K562 (cell line): ENCODE data around the gene DSP. TPM values are rescaled to one million over a fixed set of nuclear protein-coding genes. Genes with fewer than 3 reads are reported as not detected.

Experiments
- ATAC-seq: fragments of 200-7000 bp; cut with Tn5 transposase; 3 replicates; pipeline ENCODE4 v1.9.1; 2020; ENCODE audit warnings: moderate library complexity
- BruUV-seq: library from RNA; stranded (reverse); fragments of 400-500 nt; replicated peaks from 2 replicates; lab custom pipeline; 2021; lab: Mats Ljungman, UMichigan
- CTCF ChIA-PET: fragments of 300-600 bp; formaldehyde crosslinking; extraction: SDS; loops from one replicate; lab custom pipeline; 2021; ENCODE audit warnings: low intra/inter-chr PET ratio; lab: Yijun Ruan, JAX
- POLR2A ChIA-PET: fragments of 300-600, 350-650 bp; sonication (Branson Sonifier 250); formaldehyde crosslinking; extraction: SDS; loops from one replicate; lab custom pipeline; 2021; ENCODE audit warnings: antibody characterized with exemption, inconsistent platforms; lab: Yijun Ruan, JAX
- DNase-seq, 4 experiments: peaks; one replicate each; pipeline versions ENCODE4 v3.0.0 to v3.0.0-alpha.2; 2011 to 2018; ENCODE audit warnings: low spot score in 3 of 4, mixed read lengths in 3 of 4; ENCODE audit errors: extremely low read depth in 1 of 4
- FAIRE-seq: peaks from 2 replicates; lab custom pipeline; 2011; peaks lifted over from hg19 to GRCh38; lab: Jason Lieb, UNC
- H2AFZ ChIP-seq: 2 replicates; pipeline ENCODE4 v1.6.0; 2011; ENCODE audit warnings: low read depth, low read length, control low read depth, inconsistent platforms
- H3K27ac ChIP-seq: fragments of 200-600 bp; 3 replicates; pipeline ENCODE4 v1.8.0; 2011; ENCODE audit warnings: low read depth, mild to moderate bottlenecking, control low read depth, inconsistent platforms, low read length, moderate library complexity, mixed read lengths; ENCODE audit errors: extremely low read depth
- H3K27me3 ChIP-seq, 2 experiments: fragments of 300-600 bp in 1 of 2; 2 replicates in 1 of 2; 3 replicates in 1 of 2; pipeline versions ENCODE4 v1.6.0 to v1.8.0; 2011; ENCODE audit warnings: inconsistent platforms in 2 of 2, low read length in 2 of 2, mild to moderate bottlenecking in 1 of 2, mixed read lengths in 1 of 2, moderate library complexity in 1 of 2; ENCODE audit not compliant: control insufficient read depth in 2 of 2, insufficient read depth in 2 of 2
- H3K36me3 ChIP-seq: fragments of 300-600 bp; 3 replicates; pipeline ENCODE4 v1.8.0; 2011; ENCODE audit warnings: mild to moderate bottlenecking, low read length, inconsistent platforms; ENCODE audit not compliant: control insufficient read depth, insufficient read depth
- H3K4me1 ChIP-seq, 2 experiments: fragments of 200-600 bp in 1 of 2; replicated peaks in 1 of 2; 2 replicates in 1 of 2; 3 replicates in 1 of 2; pipeline versions ENCODE4 v1.5.1 to v1.8.0; 2011; ENCODE audit warnings: inconsistent platforms in 2 of 2, low read length in 2 of 2, mild to moderate bottlenecking in 1 of 2, mixed read lengths in 1 of 2, moderate library complexity in 1 of 2; ENCODE audit not compliant: control insufficient read depth in 2 of 2, insufficient read depth in 2 of 2
- H3K4me2 ChIP-seq: 2 replicates; pipeline ENCODE4 v1.6.1; 2011; ENCODE audit warnings: low read length, control low read depth, inconsistent platforms, mixed read lengths; ENCODE audit not compliant: insufficient read depth
- H3K4me3 ChIP-seq: fragments of 200-600 bp; sonication (generic), shearing (Covaris generic); 2 replicates; pipeline ENCODE4 v1.5.1; 2016; ENCODE audit warnings: control low read depth, inconsistent platforms
- H3K79me2 ChIP-seq: fragments of 200-600 bp; 3 replicates; pipeline ENCODE4 v1.8.0; 2011; ENCODE audit warnings: low read length, inconsistent platforms; ENCODE audit not compliant: control insufficient read depth, insufficient read depth
- H3K9ac ChIP-seq, 2 experiments: 2 replicates each; pipeline versions ENCODE4 v1.6.0 to v1.6.1; 2011; ENCODE audit warnings: low read depth in 2 of 2, low read length in 2 of 2, control low read depth in 1 of 2, inconsistent platforms in 1 of 2, mild to moderate bottlenecking in 1 of 2, mixed read lengths in 1 of 2; ENCODE audit not compliant: insufficient read depth in 1 of 2
- H3K9me1 ChIP-seq: one replicate; pipeline ENCODE4 v1.6.0; 2011; ENCODE audit warnings: inconsistent platforms, mild to moderate bottlenecking, low read length, moderate library complexity; ENCODE audit not compliant: control insufficient read depth, insufficient read depth
- H3K9me3 ChIP-seq: replicated peaks from 2 replicates; pipeline ENCODE4 v1.5.1; 2011; ENCODE audit warnings: low read depth, low read length, inconsistent platforms; ENCODE audit not compliant: control insufficient read depth, insufficient read depth
- H4K20me1 ChIP-seq: replicated peaks from 2 replicates; pipeline ENCODE4 v1.6.1; 2011; ENCODE audit warnings: low read length, inconsistent platforms, mixed read lengths; ENCODE audit not compliant: control insufficient read depth, insufficient read depth
- CEBPG ChIP-seq, 3 experiments: fragments of 200-800 bp in 1 of 3; sonication (Bioruptor generic) in 1 of 3; sonication (generic) in 1 of 3; formaldehyde crosslinking in 1 of 3; IDR thresholded peaks in 2 of 3; conservative IDR thresholded peaks in 1 of 3; 2 replicates each; pipeline versions ENCODE4 v1.6.1 to v1.8.0; 2016 to 2022; ENCODE audit warnings: missing compliant biosample characterization in 2 of 3, missing genetic modification characterization in 2 of 3, mild to moderate bottlenecking in 1 of 3, missing genetic modification reagents in 1 of 3
- HMBOX1 ChIP-seq: sonication (generic); IDR thresholded peaks from 2 replicates; pipeline ENCODE4 v1.6.1; 2016
- SMARCE1 ChIP-seq: fragments of 450-650 bp; IDR thresholded peaks from 2 replicates; pipeline ENCODE4 v1.7.1; 2016; ENCODE audit warnings: mild to moderate bottlenecking
- WGBS: fragments of 100-300 bp; shearing (Covaris generic); methylation state at CpG from one replicate; pipeline ENCODE4 v1.1.6; 2016; ENCODE audit warnings: low coverage, mixed read lengths; ENCODE audit not compliant: insufficient coverage; ENCODE audit errors: missing lambda C conversion rate; 5-methylcytosine and 5-hydroxymethylcytosine counted together
- in situ Hi-C: fragments of 300-500 bp; cut with MboI; formaldehyde crosslinking; loops from 4 replicates; pipeline ENCODE4 v1.15.0; 2018; ENCODE audit warnings: inconsistent platforms, mixed read lengths
- intact Hi-C: fragments of 100-400 bp; cut with micrococcal nuclease; formaldehyde crosslinking; loops from 2 replicates; pipeline ENCODE4 v1.14.2; 2022
- polyA plus RNA-seq, 8 experiments: library from polyadenylated mRNA; depleted of rRNA in 4 of 8; stranded (reverse) in 5 of 8; unstranded in 3 of 8; fragments of >200 nt; fragmentation: Nextera tagmentation in 2 of 8; fragmentation: Illumina TruSeq in 1 of 8; extraction: Ambion mirVana in 2 of 8; extraction: Trizol in 1 of 8; gene quantifications; 2 replicates each; pipeline versions ENCODE4 v1.2.1 to v1.2.3, GENCODE V29; 2011 to 2014; ENCODE audit warnings: inconsistent platforms in 1 of 8, missing spikeins in 1 of 8
- total RNA-seq, 7 experiments: library from RNA; depleted of rRNA in 6 of 7; stranded (reverse); fragments of >200 nt in 6 of 7; fragmentation: Illumina TruSeq in 2 of 7; extraction: Trizol in 2 of 7; gene quantifications; 2 replicates each; pipeline versions ENCODE4 v1.2.1 to v1.2.3, GENCODE V29; 2011 to 2021; ENCODE audit warnings: low replicate concordance in 1 of 7
- TF ChIP-seq, protein P1 (sequence below), 2 experiments: fragments of 450-650 bp in 1 of 2; sonication (generic) in 1 of 2; formaldehyde crosslinking in 1 of 2; IDR thresholded peaks in 1 of 2; conservative IDR thresholded peaks in 1 of 2; 2 replicates each; pipeline versions ENCODE4 v1.6.1 to v1.8.1; 2016 to 2023; ENCODE audit warnings: mild to moderate bottlenecking in 2 of 2, moderate library complexity in 2 of 2, inconsistent platforms in 1 of 2, missing genetic modification reagents in 1 of 2

The DSP gene
- total and polyA plus RNA-seq, 9 of the 15 experiments (the other 6 are each of a cell fraction or from before 2014, with no cell fraction given): under 0.01 to 0.24 (median 0.03) TPM; not detected in 2

DNA sequence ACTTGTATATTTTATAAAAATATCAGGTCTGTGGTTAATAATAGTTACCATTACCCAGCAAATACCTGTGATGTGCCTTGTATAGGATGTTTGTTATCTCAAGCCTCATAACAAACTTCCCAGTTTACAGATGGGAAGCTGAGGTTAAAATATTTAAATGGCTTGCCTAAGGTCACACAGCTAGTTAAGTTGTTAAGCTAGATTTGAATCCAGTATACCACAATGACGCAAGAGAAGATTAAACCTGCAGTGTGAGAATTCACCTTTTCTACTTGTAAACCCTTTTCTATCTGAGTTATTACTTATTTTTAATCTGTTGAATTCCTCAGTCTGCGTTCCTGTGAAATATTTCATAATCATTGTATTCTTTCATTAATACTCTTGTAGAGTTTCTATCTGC lies 4.9 kb downstream of the DSP start:
- no peak for DNase-seq
- TF ChIP-seq SMARCE1 (no peak), CEBPG (CRISPR knock-in tag; IDR thresholded peaks at IDR 0.05) (no peak), CEBPG (tag; conservative IDR thresholded peaks at IDR 0.05 in 1 of 2, IDR thresholded peaks at IDR 0.05 in 1 of 2) (peak; percentile 6 to 32; a peak in 1 of 4 replicates), HMBOX1 (peak; percentile 54; the same call in 1 of the 2 replicates)
- TF ChIP-seq, protein P1, sequence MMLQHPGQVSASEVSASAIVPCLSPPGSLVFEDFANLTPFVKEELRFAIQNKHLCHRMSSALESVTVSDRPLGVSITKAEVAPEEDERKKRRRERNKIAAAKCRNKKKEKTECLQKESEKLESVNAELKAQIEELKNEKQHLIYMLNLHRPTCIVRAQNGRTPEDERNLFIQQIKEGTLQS (IDR thresholded peaks at IDR 0.05): 0 out of 2 replicates have a peak, but pooled peaks have one; percentile 10
- TF ChIP-seq, protein P1 (CRISPR knock-in tag; conservative IDR thresholded peaks at IDR 0.05): no peak
- TF ChIP-seq, all 486 proteins: peak for 3
- H3K79me2 ChIP-seq: no peaks in the 10 kb centered on the region
- H3K27me3 ChIP-seq: peaks cover 66 to 68% of the 10 kb centered on the region in 2 experiments
- ChIA-PET CTCF (no interaction called here), POLR2A (interaction anchor here (2.5 kb wide), 1 partner anchor 33 kb away, joined by 8 read pairs; no protein-coding TSS in a partner anchor)
- H2AFZ ChIP-seq: no peak overlapping the region
- H3K4me2 ChIP-seq: no peak overlapping the region
- H4K20me1 ChIP-seq: no peaks in the 10 kb centered on the region; the same call in 1 of the 2 replicates
- in situ Hi-C loops (no loop called here), intact Hi-C loops (no loop called here)
- no peaks in the 10 kb centered on the region for H3K9me3 ChIP-seq
- no peak overlapping the region for H3K4me3 ChIP-seq
- ATAC-seq (no peak), FAIRE-seq (peak; percentile 40)
- H3K36me3 ChIP-seq: no peaks in the 10 kb centered on the region
- WGBS: 0% methylated on average over 2 of the region's 2 CpGs
- no peaks in the 10 kb centered on the region for H3K9me1 ChIP-seq
- BruUV-seq: no TSS peak
- peaks cover 0 to 16% of the 10 kb centered on the region in 2 experiments; a peak in 2 of 5 replicates for H3K4me1 ChIP-seq
- H3K9ac ChIP-seq: no peak overlapping the region
- no peak overlapping the region for H3K27ac ChIP-seq
